ENCODE data around the gene PLA1A.

- TF ChIP-seq, protein P1, sequence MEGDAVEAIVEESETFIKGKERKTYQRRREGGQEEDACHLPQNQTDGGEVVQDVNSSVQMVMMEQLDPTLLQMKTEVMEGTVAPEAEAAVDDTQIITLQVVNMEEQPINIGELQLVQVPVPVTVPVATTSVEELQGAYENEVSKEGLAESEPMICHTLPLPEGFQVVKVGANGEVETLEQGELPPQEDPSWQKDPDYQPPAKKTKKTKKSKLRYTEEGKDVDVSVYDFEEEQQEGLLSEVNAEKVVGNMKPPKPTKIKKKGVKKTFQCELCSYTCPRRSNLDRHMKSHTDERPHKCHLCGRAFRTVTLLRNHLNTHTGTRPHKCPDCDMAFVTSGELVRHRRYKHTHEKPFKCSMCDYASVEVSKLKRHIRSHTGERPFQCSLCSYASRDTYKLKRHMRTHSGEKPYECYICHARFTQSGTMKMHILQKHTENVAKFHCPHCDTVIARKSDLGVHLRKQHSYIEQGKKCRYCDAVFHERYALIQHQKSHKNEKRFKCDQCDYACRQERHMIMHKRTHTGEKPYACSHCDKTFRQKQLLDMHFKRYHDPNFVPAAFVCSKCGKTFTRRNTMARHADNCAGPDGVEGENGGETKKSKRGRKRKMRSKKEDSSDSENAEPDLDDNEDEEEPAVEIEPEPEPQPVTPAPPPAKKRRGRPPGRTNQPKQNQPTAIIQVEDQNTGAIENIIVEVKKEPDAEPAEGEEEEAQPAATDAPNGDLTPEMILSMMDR (IDR thresholded peaks at IDR 0.05): no peak
- TF ChIP-seq POLR2A (IDR thresholded peaks at IDR 0.05): no peak
Measured at GRCh38 chr3:119628390-119628789, 30.7 kb downstream of the PLA1A start.
